GM23338 (cell line): ENCODE results near the gene RGL3. TPM values are rescaled to one million over a fixed set of nuclear protein-coding genes. Genes with fewer than 3 reads are reported as not detected.

Source experiments
- ATAC-seq: fragments of 200-7000 bp; cut with Tn5 transposase; 3 replicates; pipeline ENCODE4 v1.9.1; 2020
- DNase-seq: peaks from one replicate; pipeline ENCODE4 v3.0.0-alpha.2; 2015; ENCODE audit warnings: low spot score
- H2AFZ ChIP-seq: fragments of 200-600 bp; sonication (generic); 2 replicates; pipeline ENCODE4 v1.8.0; 2016; ENCODE audit warnings: antibody characterized with exemption, mild to moderate bottlenecking, moderate library complexity
- H3F3A ChIP-seq: fragments of 200-600 bp; sonication (generic); replicated peaks from 2 replicates; pipeline ENCODE4 v1.8.0; 2017; ENCODE audit warnings: antibody characterized with exemption, mixed run types, low read depth
- H3K27ac ChIP-seq: fragments of 200-600 bp; sonication (generic); 2 replicates; pipeline ENCODE4 v1.6.1; 2016; ENCODE audit warnings: low read depth
- H3K27me3 ChIP-seq: fragments of 200-600 bp; sonication (generic); 2 replicates; pipeline ENCODE4 v1.8.0; 2016; ENCODE audit warnings: mild to moderate bottlenecking, mixed run types, moderate library complexity; ENCODE audit not compliant: insufficient read depth
- H3K36me3 ChIP-seq: fragments of 200-600 bp; sonication (generic); 2 replicates; pipeline ENCODE4 v1.8.0; 2016; ENCODE audit warnings: mild to moderate bottlenecking; ENCODE audit not compliant: insufficient read depth
- H3K4me1 ChIP-seq: fragments of 200-600 bp; sonication (generic); 2 replicates; pipeline ENCODE4 v1.8.0; 2016; ENCODE audit warnings: mild to moderate bottlenecking, moderate library complexity; ENCODE audit not compliant: insufficient read depth
- H3K4me2 ChIP-seq: fragments of 200-600 bp; sonication (generic); 2 replicates; pipeline ENCODE4 v1.7.1; 2017; ENCODE audit warnings: mixed run types
- H3K4me3 ChIP-seq: fragments of 200-600 bp; sonication (generic); 2 replicates; pipeline ENCODE4 v1.6.1; 2016; ENCODE audit warnings: mixed run types
- H3K79me2 ChIP-seq: fragments of 200-600 bp; sonication (generic); replicated peaks from 2 replicates; pipeline ENCODE4 v1.8.0; 2017; ENCODE audit warnings: mild to moderate bottlenecking; ENCODE audit not compliant: insufficient read depth
- H3K9me2 ChIP-seq: fragments of 200-600 bp; sonication (generic); 2 replicates; pipeline ENCODE4 v1.8.0; 2017; ENCODE audit not compliant: insufficient read depth
- H4K20me1 ChIP-seq: fragments of 200-600 bp; sonication (generic); replicated peaks from 2 replicates; pipeline ENCODE4 v1.8.0; 2017; ENCODE audit warnings: mild to moderate bottlenecking; ENCODE audit not compliant: insufficient read depth
- H3K27ac Mint-ChIP-seq: 2 replicates; pipeline ENCODE4 v1.8.0; 2020; ENCODE audit warnings: inconsistent platforms, mild to moderate bottlenecking, moderate library complexity, mixed read lengths
- H3K27me3 Mint-ChIP-seq: 3 replicates; pipeline ENCODE4 v1.8.0; 2022; ENCODE audit warnings: low read depth, mild to moderate bottlenecking, moderate library complexity, mixed read lengths, inconsistent platforms; ENCODE audit not compliant: insufficient read depth, poor library complexity
- H3K36me3 Mint-ChIP-seq: 3 replicates; pipeline ENCODE4 v1.8.0; 2021; ENCODE audit warnings: low read depth, mild to moderate bottlenecking, inconsistent platforms, moderate library complexity, mixed read lengths
- H3K4me1 Mint-ChIP-seq: 3 replicates; pipeline ENCODE4 v1.8.0; 2020; ENCODE audit warnings: mild to moderate bottlenecking, inconsistent platforms, mixed read lengths
- H3K4me3 Mint-ChIP-seq: 3 replicates; pipeline ENCODE4 v1.8.0; 2021; ENCODE audit warnings: moderate library complexity, mild to moderate bottlenecking, inconsistent platforms, mixed read lengths
- H3K9me3 Mint-ChIP-seq: 3 replicates; pipeline ENCODE4 v1.8.0; 2020; ENCODE audit warnings: moderate library complexity, mild to moderate bottlenecking, inconsistent platforms, mixed read lengths
- CREB1 ChIP-seq: fragments of 250-450 bp; sonication (Bioruptor Pico); IDR thresholded peaks from 2 replicates; pipeline ENCODE4 v1.5.0; 2020; ENCODE audit warnings: low read depth, mild to moderate bottlenecking, moderate library complexity
- ETS1 ChIP-seq: IDR thresholded peaks from 2 replicates; pipeline ENCODE4 v1.6.1; 2016; ENCODE audit warnings: antibody characterized with exemption
- EZH2 ChIP-seq: fragments of 200-600 bp; sonication (generic); IDR thresholded peaks from one replicate; pipeline ENCODE4 v1.8.0; 2017; ENCODE audit warnings: antibody characterized with exemption, mild to moderate bottlenecking, low read depth; ENCODE audit not compliant: unreplicated experiment
- JUNB ChIP-seq: IDR thresholded peaks from one replicate; pipeline ENCODE4 v1.6.1; 2016; ENCODE audit warnings: antibody characterized with exemption; ENCODE audit not compliant: unreplicated experiment
- NANOG ChIP-seq: IDR thresholded peaks from 2 replicates; pipeline ENCODE4 v1.6.1; 2016; ENCODE audit warnings: antibody characterized with exemption, borderline replicate concordance
- ZNF114 ChIP-seq: fragments of 250-450 bp; sonication (Bioruptor Pico); IDR thresholded peaks from 2 replicates; pipeline ENCODE4 v1.5.0; 2020; ENCODE audit warnings: mild to moderate bottlenecking, moderate library complexity
- ZNF331 ChIP-seq: fragments of 250-450 bp; sonication (Bioruptor Pico); IDR thresholded peaks from 2 replicates; pipeline ENCODE4 v1.5.0; 2020; ENCODE audit warnings: low read depth, mild to moderate bottlenecking, moderate library complexity
- ZNF462 ChIP-seq: fragments of 250-450 bp; sonication (Bioruptor Pico); IDR thresholded peaks from 2 replicates; pipeline ENCODE4 v1.5.0; 2020; ENCODE audit warnings: mild to moderate bottlenecking, moderate library complexity
- polyA plus RNA-seq: library from polyadenylated mRNA; unstranded; fragments of >200 nt; fragmentation: Nextera tagmentation; extraction: Ambion mirVana; gene quantifications from 2 replicates; pipeline ENCODE4 v1.2.1, GENCODE V29; 2016
- total RNA-seq: library from RNA; depleted of rRNA; stranded (reverse); fragments of >200 nt; shearing (Covaris generic); gene quantifications from 2 replicates; pipeline ENCODE4 v1.2.3, GENCODE V29; 2014

The RGL3 gene
- total and polyA plus RNA-seq, 2 experiments from 2014 or later = 48.8 to 49.4 TPM

- TF ChIP-seq ZNF462 (CRISPR knock-in tag) (no peak), ZNF114 (CRISPR knock-in tag) (no peak), JUNB (no peak), NANOG (no peak), ZNF331 (no peak)
Observed at GRCh38 chr19:11373885-11374432, 45.2 kb downstream of the RGL3 start (continued).

- Mint-ChIP-seq H3K27me3 (peaks cover 9% of the 10 kb centered on the region), H3K4me3 (peak overlapping the region; percentile 9; the same call in 2 of the 3 replicates), H3K36me3 (peaks cover 15% of the 10 kb centered on the region), H3K9me3 (no peaks in the 10 kb centered on the region), H3K27ac (no peak overlapping the region), H3K4me1 (peaks cover 15% of the 10 kb centered on the region)
- H3K4me1 ChIP-seq = peaks cover 10% of the 10 kb centered on the region
- no peaks in the 10 kb centered on the region for H3K27me3 ChIP-seq
- H3K9me2 ChIP-seq = no peaks in the 10 kb centered on the region
- peak; percentile 3; the same call in 1 of the 3 replicates for ATAC-seq
- peaks cover 10% of the 10 kb centered on the region; the same call in 1 of the 2 replicates for H3K79me2 ChIP-seq
- no peak overlapping the region; the same call in 1 of the 2 replicates for H3K4me3 ChIP-seq
- peaks cover 5% of the 10 kb centered on the region; the same call in 1 of the 2 replicates for H4K20me1 ChIP-seq
- no peak overlapping the region for H2AFZ ChIP-seq
- 0 out of 2 replicates have a peak overlapping the region, but pooled peaks have one; percentile 44 for H3K4me2 ChIP-seq
- peak overlapping the region; percentile 29; the same call in 1 of the 2 replicates for H3K27ac ChIP-seq
- H3K36me3 ChIP-seq = no peaks in the 10 kb centered on the region
- H3F3A ChIP-seq = 0 out of 2 replicates have a peak, but pooled peaks cover 6% of the 10 kb centered on the region
- peak; percentile 84 for DNase-seq
- no peak for TF ChIP-seq CREB1 (CRISPR knock-in tag)
- no peak for TF ChIP-seq ETS1
- TF ChIP-seq EZH2 = no peak
- no peak for TF ChIP-seq JUNB
Observed at GRCh38 chr19:11373166-11373884, 45.8 kb downstream of the RGL3 start.
